Right atrium auricular region (tissue), 2 donors: ENCODE measurements around the gene NUP205. TPM values are rescaled to one million over a fixed set of nuclear protein-coding genes. Genes with fewer than 3 reads are reported as not detected.
A peak's percentile ranks its signal among the peaks of the same experiment; 100 is the strongest.

Experiments used
- DNase-seq: peaks from one replicate; pipeline ENCODE4 v3.0.0-alpha.2; 2019; ENCODE audit warnings: low spot score
- H3K27ac ChIP-seq, 2 donors: fragments of 200-600 bp; sonication (generic); 1 replicate in 1 of 2; 2 replicates in 1 of 2; pipeline ENCODE4 v1.5.1; 2016 to 2019
- H3K27me3 ChIP-seq, 2 donors: fragments of 200-600 bp; sonication (generic); one replicate each; pipeline versions ENCODE4 v1.5.1 to v1.6.0; 2017 to 2019
- H3K36me3 ChIP-seq: fragments of 200-600 bp; sonication (generic); one replicate; pipeline ENCODE4 v1.5.1; 2016
- H3K4me1 ChIP-seq, 2 donors: fragments of 200-600 bp; sonication (generic); one replicate each; pipeline versions ENCODE4 v1.5.1 to v1.6.0; 2017 to 2019
- H3K4me3 ChIP-seq, 2 donors: fragments of 200-600 bp; sonication (generic); 1 replicate in 1 of 2; 2 replicates in 1 of 2; pipeline ENCODE4 v1.5.1; 2017 to 2019; ENCODE audit warnings: mild to moderate bottlenecking in 1 of 2, moderate library complexity in 1 of 2
- H3K9me3 ChIP-seq, 2 donors: fragments of 200-600 bp; sonication (generic); one replicate each; pipeline ENCODE4 v1.5.1; 2019
- CTCF ChIP-seq, 2 donors: fragments of 200-600 bp; sonication (generic); IDR thresholded peaks; one replicate each; pipeline ENCODE4 v1.5.1; 2019; ENCODE audit warnings: antibody characterized with exemption in 2 of 2
- total RNA-seq, 2 donors: library from RNA; depleted of rRNA; stranded (reverse); fragments of >200 nt; gene quantifications; one replicate each; pipeline ENCODE4 v1.1.0, GENCODE V29; 2016

The NUP205 gene
- total RNA-seq, 2 donors from 2014 or later: 14.3 to 17.2 TPM

GRCh38 chr7:135550196-135550595, 7.5 kb upstream of the NUP205 start:
- no peak for DNase-seq
- Histone ChIP-seq H3K27me3 (no peaks in the 10 kb centered on the region), H3K36me3 (no peaks in the 10 kb centered on the region), H3K9me3 (no peaks in the 10 kb centered on the region), H3K4me3 (no peak overlapping the region), H3K4me1 (no peaks in the 10 kb centered on the region), H3K27ac (no peak overlapping the region)
- no peak for TF ChIP-seq CTCF (IDR thresholded peaks at IDR 0.05)

GRCh38 chr7:135552148-135552547, 5.6 kb upstream of the NUP205 start:
- Histone ChIP-seq H3K9me3 (no peaks in the 10 kb centered on the region), H3K4me3 (no peak overlapping the region)

GRCh38 chr7:135553346-135553745, 4.4 kb upstream of the NUP205 start:
- no peak for DNase-seq
- no peaks in the 10 kb centered on the region for H3K9me3 ChIP-seq
- H3K4me1 ChIP-seq: no peaks in the 10 kb centered on the region
- no peak overlapping the region for H3K4me3 ChIP-seq
- TF ChIP-seq CTCF (IDR thresholded peaks at IDR 0.05): no peak
- no peak overlapping the region for H3K27ac ChIP-seq
- no peaks in the 10 kb centered on the region for H3K36me3 ChIP-seq
- no peaks in the 10 kb centered on the region for H3K27me3 ChIP-seq

More at GRCh38 chr7:135552148-135552547, 5.6 kb upstream of the NUP205 start:
- Histone ChIP-seq H3K4me1 (no peaks in the 10 kb centered on the region), H3K27ac (no peak overlapping the region), H3K36me3 (no peaks in the 10 kb centered on the region), H3K27me3 (no peaks in the 10 kb centered on the region)
- no peak for DNase-seq
- no peak for TF ChIP-seq CTCF (IDR thresholded peaks at IDR 0.05)

- peak; percentile 71 for DNase-seq
- no peaks in the 10 kb centered on the region for H3K9me3 ChIP-seq
- H3K27me3 ChIP-seq: no peaks in the 10 kb centered on the region
- TF ChIP-seq CTCF (IDR thresholded peaks at IDR 0.05): peak in 1 of 2 donors; percentile 68
- H3K4me3 ChIP-seq: peak overlapping the region; percentile 52 to 88
- H3K36me3 ChIP-seq: no peaks in the 10 kb centered on the region
- H3K4me1 ChIP-seq: peaks cover 0 to 8% of the 10 kb centered on the region in 2 donors
- H3K27ac ChIP-seq: peak overlapping the region; percentile 88 to 92
Measured at GRCh38 chr7:135558337-135558767, 635 bp downstream of the NUP205 start.

GRCh38 chr7:135558881-135559280, 1.2 kb downstream of the NUP205 start:
- no peak for TF ChIP-seq CTCF (IDR thresholded peaks at IDR 0.05)
- H3K27ac ChIP-seq: peak overlapping the region; percentile 88 to 92
- H3K36me3 ChIP-seq: no peaks in the 10 kb centered on the region
- DNase-seq: no peak
- H3K9me3 ChIP-seq: no peaks in the 10 kb centered on the region
- H3K27me3 ChIP-seq: no peaks in the 10 kb centered on the region
- H3K4me3 ChIP-seq: peak overlapping the region; percentile 52 to 88
- peaks cover 0 to 8% of the 10 kb centered on the region in 2 donors for H3K4me1 ChIP-seq

GRCh38 chr7:135560631-135561030, 2.9 kb downstream of the NUP205 start:
- H3K4me3 ChIP-seq: no peak overlapping the region
- H3K36me3 ChIP-seq: no peaks in the 10 kb centered on the region
- H3K9me3 ChIP-seq: no peaks in the 10 kb centered on the region
- no peaks in the 10 kb centered on the region for H3K27me3 ChIP-seq
- peaks cover 0 to 8% of the 10 kb centered on the region in 2 donors for H3K4me1 ChIP-seq
- H3K27ac ChIP-seq: no peak overlapping the region
- no peak for TF ChIP-seq CTCF (IDR thresholded peaks at IDR 0.05)
- DNase-seq: no peak
